ENCODE data around the gene SPRR2D. TPM values are rescaled to one million over a fixed set of nuclear protein-coding genes. Genes with fewer than 3 reads are reported as not detected.
"Not testable (repeated sequence)": the region's sequence is repeated elsewhere in the genome, so short reads cannot be mapped to it uniquely, and the experiment has no call there.

Gene SPRR2D
- total RNA-seq, 2 experiments from 2014 or later = not detected

DNA sequence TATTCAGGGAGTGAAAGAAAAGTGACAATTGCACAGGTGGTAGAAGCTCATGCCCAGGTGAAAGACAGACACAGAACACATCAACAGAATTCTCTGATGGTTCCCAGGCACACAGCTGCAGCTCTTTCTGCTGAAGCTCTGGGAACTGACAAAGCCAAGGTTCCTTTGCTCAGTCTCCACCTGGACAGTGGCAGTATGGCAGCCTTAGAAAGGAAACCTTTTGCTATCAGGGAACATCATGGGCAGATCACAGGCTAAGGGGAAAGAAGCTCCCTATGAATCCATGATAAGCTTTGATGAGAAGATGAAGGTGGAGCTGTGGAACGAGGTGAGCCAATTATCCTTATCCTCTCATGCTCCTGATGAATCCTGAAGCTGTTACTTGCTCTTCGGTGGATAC lies 29.3 kb upstream of the SPRR2D start:
- Mint-ChIP-seq H3K9me3 (no peaks in the 10 kb centered on the region), H3K36me3 (ENCODE audit: low read depth) (no peaks in the 10 kb centered on the region), H3K4me3 (no peak overlapping the region), H3K27ac (no peak overlapping the region), H3K27me3 (peaks cover 14% of the 10 kb centered on the region), H3K4me1 (ENCODE audit: low read depth) (no peaks in the 10 kb centered on the region)
- no peak for ATAC-seq
- ChIA-PET POLR2A (no interaction called here), CTCF (no interaction called here)
- intact Hi-C loops (cut with micrococcal nuclease) = no loop called here
- TF ChIP-seq, protein P1, sequence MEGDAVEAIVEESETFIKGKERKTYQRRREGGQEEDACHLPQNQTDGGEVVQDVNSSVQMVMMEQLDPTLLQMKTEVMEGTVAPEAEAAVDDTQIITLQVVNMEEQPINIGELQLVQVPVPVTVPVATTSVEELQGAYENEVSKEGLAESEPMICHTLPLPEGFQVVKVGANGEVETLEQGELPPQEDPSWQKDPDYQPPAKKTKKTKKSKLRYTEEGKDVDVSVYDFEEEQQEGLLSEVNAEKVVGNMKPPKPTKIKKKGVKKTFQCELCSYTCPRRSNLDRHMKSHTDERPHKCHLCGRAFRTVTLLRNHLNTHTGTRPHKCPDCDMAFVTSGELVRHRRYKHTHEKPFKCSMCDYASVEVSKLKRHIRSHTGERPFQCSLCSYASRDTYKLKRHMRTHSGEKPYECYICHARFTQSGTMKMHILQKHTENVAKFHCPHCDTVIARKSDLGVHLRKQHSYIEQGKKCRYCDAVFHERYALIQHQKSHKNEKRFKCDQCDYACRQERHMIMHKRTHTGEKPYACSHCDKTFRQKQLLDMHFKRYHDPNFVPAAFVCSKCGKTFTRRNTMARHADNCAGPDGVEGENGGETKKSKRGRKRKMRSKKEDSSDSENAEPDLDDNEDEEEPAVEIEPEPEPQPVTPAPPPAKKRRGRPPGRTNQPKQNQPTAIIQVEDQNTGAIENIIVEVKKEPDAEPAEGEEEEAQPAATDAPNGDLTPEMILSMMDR (IDR thresholded peaks at IDR 0.05) = no peak
- no peak for DNase-seq

GRCh38 chr1:153058826-153059784 lies 18.2 kb upstream of the SPRR2D start:
- Mint-ChIP-seq H3K9me3 (no peaks in the 10 kb centered on the region), H3K36me3 (ENCODE audit: low read depth) (no peaks in the 10 kb centered on the region), H3K4me3 (no peak overlapping the region), H3K27ac (no peak overlapping the region), H3K27me3 (peaks cover 13% of the 10 kb centered on the region), H3K4me1 (ENCODE audit: low read depth) (no peaks in the 10 kb centered on the region)
- no peak for ATAC-seq
- CTCF ChIA-PET = no interaction called here
- DNase-seq = no peak
- POLR2A ChIA-PET = no interaction called here
- TF ChIP-seq, protein P1 (IDR thresholded peaks at IDR 0.05) = no peak
- intact Hi-C loops (cut with micrococcal nuclease) = no loop called here

DNA sequence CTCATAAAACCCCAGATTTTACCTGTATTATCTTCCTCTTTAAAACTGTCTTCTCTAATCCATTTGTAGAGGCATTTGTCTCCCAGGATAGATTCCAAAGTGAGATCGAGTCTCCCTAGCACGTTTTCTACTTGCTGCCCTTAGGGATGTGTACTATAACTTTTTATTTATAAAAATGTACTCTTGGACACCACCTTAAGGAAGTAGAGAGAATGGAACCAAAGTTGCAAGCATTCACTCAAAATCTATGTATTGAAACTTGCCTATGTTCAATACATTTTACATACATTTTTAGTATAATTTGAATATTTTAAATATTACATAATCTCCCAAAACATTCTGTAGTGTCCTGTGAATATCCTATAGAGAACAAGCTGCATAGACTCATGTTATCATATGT lies 17.2 kb upstream of the SPRR2D start:
- H3K36me3 Mint-ChIP-seq (ENCODE audit: low read depth) = no peaks in the 10 kb centered on the region
- no peak overlapping the region for H3K27ac Mint-ChIP-seq
- no peak overlapping the region for H3K4me3 Mint-ChIP-seq
- H3K27me3 Mint-ChIP-seq = peaks cover 15% of the 10 kb centered on the region
- DNase-seq = no peak
- POLR2A ChIA-PET = no interaction called here
- ATAC-seq = no peak
- H3K9me3 Mint-ChIP-seq = no peaks in the 10 kb centered on the region
- TF ChIP-seq, protein P1 (IDR thresholded peaks at IDR 0.05) = no peak
- no peaks in the 10 kb centered on the region for H3K4me1 Mint-ChIP-seq (ENCODE audit: low read depth)
- intact Hi-C loops (cut with micrococcal nuclease) = no loop called here
- CTCF ChIA-PET = no interaction called here

GRCh38 chr1:153057375-153057774 lies 16.5 kb upstream of the SPRR2D start, which contains the start of gene SPRR2A:
SPRR2A (minus strand) TSS chr1:153057512; CDS start chr1:153056735, 777 bp downstream.
- Mint-ChIP-seq H3K27ac (no peak within 1 kb of the TSS), H3K4me3 (no peak within 1 kb of the TSS), H3K36me3 (ENCODE audit: low read depth) (no peaks in the 10 kb centered on the region), H3K27me3 (peaks cover 20% of the 10 kb centered on the region), H3K4me1 (ENCODE audit: low read depth) (no peaks in the 10 kb centered on the region), H3K9me3 (no peaks in the 10 kb centered on the region)
- intact Hi-C loops (cut with micrococcal nuclease) = no loop called here
- ATAC-seq (no peak), DNase-seq (no peak)
- POLR2A ChIA-PET = no interaction called here
- CTCF ChIA-PET = no interaction called here
- TF ChIP-seq, protein P1 (IDR thresholded peaks at IDR 0.05) = no peak

- H3K36me3 Mint-ChIP-seq (ENCODE audit: low read depth); CTCF ChIA-PET; H3K27ac Mint-ChIP-seq; H3K4me1 Mint-ChIP-seq (ENCODE audit: low read depth); H3K4me3 Mint-ChIP-seq; intact Hi-C loops (cut with micrococcal nuclease); DNase-seq; ATAC-seq; POLR2A ChIA-PET; H3K9me3 Mint-ChIP-seq: not testable (repeated sequence)
- H3K27me3 Mint-ChIP-seq = peaks cover 24% of the 10 kb centered on the region
These were observed 15.2 kb upstream of the SPRR2D start for GRCh38 chr1:153056111-153056510.

Data from activated CD8-positive, alpha-beta T cell treated with anti-CD3 and anti-CD28 coated beads for 36 hours (primary cell).